HG02763 (cell line): Measurements from ENCODE around the gene ZP1.

Source experiments
- ATAC-seq: cut with Tn5 transposase; IDR thresholded peaks from one replicate; pipeline ENCODE4 v1.9.1; 2021; ENCODE audit warnings: mild to moderate bottlenecking, moderate library complexity; ENCODE audit not compliant: unreplicated experiment

ZP1 gene

DNA sequence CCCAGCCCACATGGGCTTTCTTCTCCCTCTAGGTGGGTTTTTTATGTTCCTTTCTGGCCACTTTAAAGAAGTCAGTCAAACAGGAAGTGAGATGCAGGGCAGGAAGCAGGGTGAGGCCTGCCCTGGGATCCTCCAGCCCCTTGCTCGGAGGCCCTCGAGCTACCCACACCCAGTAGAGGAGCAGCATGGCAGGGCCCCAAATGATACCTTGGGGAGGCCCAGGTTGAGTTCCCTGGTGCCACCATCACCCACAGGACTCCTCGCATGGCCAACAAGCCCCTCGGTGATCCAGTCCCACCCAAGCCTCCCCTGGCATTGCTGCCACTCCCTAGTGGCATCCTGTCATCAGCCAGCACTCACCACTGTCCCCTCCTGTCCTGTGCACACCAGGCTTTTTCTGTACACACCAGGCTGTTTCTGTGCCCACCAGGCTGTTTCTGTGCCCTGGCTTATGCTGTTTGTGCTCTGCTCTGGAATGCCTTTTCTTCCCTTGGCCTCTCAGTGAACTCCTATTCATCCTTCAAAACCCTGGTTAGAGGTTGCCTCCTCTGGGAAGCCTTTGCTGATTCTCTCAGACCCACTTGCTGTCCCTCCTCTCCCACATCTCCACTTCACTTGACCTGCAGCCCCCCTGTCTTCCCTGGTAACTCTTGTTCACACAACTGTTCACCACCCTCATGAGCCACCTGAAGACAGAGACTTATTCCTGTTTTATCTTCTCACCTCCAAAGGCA is 8.4 kb upstream of the ZP1 start:
- ATAC-seq: no peak

DNA sequence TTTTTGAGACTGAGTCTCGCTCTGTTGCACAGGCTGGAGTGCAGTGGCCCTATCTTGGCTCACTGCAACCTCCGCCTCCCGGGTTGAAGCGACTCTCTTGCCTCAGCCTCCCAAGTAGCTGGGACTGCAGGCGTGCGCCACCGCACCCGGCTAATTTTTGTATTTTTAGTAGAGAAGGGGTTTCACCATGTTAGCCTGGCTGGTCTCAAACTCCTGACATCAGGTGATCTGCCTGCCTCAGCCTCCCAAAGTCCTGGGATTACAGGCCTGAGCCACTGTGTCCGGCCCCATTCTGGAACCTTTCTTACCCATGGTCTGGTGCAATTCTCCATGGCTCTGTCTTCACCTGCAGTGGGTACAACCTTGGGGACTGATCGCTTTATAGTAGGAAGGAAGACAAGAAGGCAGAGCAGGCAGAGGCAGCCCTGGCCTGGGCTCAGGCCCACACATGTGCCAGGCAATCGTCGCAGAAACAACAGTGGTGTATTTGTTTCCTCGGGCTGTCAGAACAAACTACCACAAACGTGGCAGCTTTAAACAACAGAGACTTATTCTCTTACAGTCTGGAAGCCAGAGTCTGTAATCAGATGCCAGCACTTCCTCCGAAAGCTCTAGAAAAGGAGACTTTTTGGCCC is 7.6 kb upstream of the ZP1 start:
- no peak for ATAC-seq

DNA sequence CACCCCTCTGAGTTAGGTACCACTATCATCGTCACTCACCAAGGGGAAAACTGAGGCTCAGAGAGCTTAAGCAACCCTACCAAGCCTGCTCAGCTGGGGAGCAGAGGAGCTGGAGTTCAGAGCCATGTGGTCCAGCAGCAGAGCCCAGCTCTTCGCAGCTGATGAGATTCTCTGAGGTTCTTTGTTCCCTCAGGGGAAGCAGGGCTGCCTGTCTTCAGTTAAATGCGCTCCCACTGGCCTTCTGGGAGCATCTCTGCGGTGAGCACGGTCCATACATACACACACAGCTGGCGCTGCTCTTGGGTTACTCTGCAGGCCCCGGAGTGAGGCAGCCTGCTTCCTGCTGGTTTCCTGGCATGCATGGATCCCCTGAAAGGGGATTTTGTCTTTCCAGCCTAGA is 6.4 kb upstream of the ZP1 start:
- no peak for ATAC-seq

DNA sequence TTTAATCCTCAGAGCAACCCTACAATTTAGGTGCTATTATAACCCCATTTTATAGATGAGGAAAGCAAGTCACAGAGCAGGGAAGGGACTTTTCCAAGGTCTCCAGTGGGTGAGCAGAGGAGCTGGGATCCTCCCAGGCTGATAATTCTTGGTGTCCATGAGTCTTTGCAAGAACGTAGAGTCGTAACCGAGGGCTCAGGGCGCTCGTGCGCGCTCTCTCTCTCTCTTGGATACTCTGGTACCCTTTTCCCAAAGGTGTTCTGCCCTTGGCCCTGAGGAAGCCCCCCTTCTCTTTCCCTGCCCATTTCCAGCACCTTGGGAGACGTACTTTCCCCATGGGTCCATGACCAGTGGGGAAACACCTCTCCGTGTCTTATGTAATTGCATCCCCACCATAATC is 5.2 kb upstream of the ZP1 start:
- ATAC-seq: no peak

DNA sequence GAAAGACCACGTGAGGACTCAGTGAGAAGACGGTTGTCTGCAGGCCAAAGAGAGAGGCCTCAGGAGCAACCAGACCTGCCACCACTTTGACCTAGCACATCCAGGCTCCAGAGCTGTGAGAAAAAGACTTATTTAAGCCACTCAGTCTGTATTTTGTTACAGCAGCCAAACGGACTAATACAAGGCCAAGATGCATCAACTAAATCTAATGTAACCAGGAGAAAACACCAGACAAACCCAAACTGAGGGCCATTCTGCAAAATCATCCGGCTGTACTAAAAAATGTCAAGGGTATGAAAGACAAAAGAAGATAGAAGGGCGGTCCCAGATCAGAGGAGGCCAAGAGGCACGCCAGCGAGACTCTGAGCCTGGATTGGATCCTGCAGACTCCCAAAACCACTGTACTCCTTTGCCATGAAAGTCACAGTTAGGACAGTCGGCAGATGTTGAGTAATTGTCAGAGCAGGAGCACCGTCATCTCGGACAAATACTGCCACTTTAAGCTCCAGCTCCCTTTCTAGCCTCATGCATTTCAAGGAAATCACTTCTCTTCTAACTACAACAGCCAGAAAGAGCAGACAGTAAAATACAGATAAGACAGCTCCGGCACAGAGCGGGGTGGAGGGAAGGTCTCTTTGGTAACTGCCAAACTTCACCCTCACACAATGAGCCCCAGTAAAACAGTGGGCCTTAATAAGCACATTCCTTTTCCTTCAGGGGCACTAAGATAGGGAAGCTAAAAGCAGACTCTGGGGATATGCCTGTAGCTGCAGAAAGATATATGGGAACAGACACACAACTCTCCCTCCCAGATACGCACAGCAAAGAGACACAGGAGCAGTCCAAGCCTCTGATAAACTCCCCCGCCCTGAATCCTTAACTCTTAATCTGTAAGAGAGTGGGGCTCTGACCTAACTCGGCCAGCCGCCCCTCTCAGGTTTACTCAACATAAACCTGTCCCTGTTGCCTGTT is 3.5 kb upstream of the ZP1 start:
- no peak for ATAC-seq

DNA sequence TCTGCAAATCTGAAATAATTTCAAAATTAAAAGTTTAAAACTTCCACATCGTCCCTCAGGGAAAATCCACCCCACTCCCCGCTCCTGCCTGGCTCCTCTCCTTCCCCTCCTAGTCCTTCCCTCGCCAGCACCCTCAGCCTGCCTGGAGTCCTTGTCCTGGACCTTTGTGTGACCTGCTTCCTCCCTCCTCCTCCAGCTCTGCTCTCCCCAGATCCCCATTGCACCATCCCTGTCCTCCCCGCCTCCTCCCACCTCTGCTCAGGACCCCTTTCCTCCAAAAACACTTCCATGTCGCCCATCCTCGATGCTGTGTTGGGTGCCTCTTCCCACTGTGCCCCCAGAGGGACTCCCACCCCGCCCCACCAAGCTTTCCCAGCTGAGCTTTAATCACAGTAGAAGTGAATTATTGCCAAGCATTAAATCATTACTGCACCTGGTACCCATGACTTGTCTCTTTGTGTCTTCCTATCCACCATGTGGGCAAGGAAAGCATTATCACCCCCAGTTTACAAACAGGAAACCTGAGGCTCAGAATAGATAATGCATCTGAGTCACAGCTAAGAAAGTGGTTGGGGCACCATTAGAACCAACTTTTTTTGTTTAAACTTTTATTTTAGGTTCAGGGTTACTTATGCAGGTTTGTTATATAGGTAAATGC is 2.4 kb upstream of the ZP1 start:
- ATAC-seq: no peak

DNA sequence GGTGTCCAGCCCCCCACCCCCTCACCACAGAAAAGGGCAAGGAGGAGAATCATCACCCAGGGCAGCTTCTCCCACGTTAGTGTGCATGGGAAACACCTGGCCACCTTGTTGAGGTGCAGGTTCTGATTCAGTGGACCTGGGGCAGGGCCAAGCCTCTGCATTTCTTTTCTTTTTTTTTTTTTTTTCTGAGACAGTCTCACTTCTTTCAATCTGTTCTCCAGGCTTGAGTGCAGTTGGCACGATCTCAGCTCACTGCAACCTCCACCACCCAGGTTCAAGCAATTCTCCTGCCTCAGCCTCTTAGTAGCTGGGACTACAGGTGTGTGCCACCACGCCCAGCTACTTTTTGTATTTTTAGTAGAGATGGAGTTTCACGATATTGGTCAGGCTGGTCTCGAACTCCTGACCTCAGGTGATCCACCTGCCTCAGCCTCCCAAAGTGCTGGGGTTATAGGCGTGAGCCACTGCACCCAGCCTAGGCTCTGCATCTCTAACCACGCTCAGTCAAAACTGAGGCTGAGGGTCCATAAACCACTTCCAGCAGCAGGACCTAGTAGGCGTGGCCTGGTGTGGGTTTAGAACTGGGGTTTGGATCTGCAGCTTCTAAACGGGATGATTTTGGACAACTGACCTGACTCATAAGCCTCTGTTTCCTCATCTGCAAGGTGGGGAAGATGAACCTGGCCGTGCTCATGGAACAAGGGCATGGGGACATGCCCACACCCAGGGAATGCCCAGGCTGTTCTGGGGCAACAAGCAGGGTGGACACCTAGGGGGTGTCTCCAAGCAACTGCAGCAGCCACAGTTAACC is 734 bp downstream of the ZP1 start:
- no peak for ATAC-seq

DNA sequence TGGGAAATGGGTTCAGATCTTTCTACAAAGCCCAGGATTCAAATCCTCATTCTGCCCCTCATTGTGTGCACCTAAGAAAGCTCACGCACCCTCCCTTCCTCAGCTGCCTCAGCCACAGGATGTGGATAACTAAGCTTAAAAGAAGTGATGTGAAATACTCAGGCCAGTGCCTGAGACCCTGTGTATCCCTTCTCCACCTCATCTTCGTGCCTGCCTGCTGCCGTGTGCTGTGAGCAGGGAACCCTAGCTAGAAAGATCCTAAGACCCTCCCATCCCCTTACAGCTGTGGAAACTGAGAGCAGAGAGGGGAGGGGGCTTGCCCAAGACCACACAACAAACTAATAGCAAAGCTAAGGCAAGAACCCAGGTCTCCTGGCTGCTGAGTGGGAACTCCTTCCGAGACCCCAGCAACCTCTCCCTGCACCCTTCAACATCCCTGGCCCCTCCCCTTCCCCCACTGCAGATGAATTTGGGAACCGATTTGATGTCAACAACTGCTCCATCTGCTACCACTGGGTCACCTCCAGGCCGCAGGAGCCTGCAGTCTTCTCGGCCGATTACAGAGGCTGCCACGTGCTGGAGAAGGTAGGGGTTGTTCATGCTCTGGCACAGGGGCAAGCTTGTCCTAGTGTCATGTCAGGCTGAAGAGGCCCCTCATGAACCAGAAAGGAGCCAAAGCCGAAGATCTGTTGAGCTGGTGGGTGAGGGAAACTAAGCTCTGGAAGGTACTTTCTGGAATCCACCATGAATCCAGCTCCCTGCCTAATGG is 1.5 kb downstream of the ZP1 start:
- ATAC-seq: no peak

DNA sequence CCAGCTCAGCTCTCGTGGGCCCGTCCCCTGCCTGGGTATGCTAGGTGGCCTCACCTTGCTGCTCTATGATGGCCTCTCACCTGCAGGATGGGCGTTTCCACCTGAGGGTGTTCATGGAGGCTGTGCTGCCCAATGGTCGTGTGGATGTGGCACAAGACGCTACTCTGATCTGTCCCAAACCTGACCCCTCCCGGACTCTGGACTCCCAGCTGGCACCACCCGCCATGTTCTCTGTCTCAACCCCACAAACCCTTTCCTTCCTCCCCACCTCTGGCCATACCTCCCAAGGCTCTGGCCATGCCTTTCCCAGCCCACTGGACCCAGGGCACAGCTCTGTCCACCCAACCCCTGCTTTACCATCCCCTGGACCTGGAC is 2.1 kb downstream of the ZP1 start:
- ATAC-seq: no peak

DNA sequence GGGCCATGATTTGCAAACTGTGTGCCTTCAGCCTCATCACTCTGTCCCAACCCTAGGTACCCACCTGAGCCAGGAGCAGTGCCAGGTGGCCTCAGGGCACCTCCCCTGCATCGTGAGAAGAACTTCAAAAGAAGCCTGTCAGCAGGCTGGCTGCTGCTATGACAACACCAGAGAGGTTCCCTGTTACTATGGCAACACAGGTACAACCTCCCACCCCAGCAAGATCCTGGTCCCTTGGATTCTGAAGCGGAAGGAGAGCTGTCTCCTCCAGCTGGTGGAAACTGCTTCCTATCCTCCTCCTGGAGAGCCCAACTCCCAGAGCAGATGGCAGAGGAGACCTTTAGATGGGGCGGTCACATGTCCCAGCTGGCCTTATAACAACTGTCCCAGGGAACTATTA is 2.9 kb downstream of the ZP1 start:
- ATAC-seq: no peak

DNA sequence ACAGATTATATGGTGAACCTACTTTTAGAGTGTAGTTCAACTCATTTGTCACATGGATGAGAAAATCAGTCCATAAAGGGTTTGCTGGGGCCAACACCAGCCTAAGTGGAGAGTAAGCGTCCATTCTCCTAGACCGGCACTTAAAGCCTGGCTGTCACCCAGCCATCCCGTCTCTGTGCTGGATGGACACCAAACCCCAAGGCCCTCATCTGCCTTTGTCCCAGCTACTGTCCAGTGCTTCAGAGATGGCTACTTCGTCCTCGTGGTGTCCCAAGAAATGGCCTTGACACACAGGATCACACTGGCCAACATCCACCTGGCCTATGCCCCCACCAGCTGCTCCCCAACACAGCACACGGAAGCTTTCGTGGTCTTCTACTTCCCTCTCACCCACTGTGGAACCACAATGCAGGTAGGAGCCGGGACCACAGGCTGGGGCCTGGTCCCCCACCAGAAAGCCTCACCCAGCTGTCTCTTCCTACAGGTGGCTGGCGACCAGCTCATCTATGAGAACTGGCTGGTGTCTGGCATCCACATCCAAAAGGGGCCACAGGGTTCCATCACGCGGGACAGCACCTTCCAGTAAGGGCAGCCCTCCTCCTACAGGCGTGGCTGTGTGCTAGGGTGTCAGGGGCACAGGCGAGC is 3.5 kb downstream of the ZP1 start:
- ATAC-seq: no peak

DNA sequence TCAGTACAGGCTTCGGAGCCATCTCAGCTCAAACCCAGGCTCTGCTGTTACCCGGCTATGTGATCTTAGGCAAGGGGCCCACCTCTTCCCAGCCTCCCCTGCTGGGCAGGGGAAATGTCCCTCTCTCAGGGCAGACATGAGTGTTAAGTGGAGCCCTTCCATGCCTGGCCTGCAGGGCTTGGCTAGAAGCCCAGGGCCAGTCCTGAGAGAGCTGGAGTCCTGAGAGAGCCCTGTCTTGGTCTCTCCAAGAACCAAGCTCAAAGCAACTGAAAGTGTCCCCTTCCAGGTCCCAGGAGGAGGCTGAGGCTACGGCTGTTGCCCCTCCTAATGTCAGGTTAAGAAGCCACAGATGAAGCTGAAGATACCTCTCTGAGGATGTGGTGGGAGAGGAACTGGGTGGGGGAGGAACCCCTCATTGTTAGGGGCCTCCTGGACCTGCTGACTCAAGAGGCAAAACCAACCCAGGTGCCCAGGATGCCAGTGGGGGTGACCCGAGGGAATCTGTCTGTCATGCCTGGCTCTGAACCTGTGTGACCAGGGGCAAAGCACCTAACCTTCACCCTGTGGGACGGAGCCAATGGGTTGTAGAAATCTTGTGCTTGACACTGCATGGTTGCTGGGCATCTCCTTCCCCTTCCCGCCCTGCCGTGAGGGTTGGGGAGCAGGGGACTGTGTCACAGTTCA is 4.2 kb downstream of the ZP1 start:
- ATAC-seq: no peak

DNA sequence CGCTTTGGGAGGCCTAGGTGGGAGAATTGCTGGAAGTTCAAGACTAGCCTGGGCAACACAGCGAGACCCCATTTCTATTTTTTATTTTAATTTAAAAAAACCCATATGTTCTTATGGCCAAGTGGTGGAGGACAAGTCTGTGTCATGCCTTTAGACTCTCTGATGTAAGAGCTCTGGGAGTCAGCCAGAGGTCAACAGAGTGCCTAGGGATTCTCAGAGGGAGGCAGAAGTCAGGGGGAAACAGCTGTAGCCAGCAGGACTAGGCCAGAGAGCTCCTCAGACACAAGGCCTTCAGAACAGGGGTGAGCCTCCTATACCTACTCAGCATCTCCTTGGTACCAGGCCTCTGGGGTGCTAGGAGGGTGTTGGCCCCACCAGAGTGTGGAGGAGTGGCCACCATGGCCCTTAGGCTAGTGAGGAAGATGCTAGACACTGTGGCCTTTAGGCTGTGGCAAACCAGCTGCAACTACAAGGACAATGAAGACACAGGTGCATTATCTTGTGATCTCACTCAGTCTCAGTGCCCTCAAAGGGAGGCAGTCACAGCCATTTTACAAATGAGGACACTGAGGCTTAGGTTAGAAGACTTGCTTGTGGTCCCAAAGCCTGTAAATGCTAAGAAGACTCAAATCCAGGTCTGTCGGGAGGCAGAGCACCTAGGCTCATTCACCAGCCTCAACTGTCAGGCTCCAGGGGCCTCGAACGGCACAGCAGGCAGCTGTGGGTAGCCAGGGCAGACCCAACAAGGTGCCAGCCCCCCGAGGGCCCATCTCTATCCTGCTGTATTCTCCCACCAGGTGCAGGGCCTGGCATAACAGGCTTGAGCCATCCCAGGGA is 5.0 kb downstream of the ZP1 start:
- ATAC-seq: no peak

DNA sequence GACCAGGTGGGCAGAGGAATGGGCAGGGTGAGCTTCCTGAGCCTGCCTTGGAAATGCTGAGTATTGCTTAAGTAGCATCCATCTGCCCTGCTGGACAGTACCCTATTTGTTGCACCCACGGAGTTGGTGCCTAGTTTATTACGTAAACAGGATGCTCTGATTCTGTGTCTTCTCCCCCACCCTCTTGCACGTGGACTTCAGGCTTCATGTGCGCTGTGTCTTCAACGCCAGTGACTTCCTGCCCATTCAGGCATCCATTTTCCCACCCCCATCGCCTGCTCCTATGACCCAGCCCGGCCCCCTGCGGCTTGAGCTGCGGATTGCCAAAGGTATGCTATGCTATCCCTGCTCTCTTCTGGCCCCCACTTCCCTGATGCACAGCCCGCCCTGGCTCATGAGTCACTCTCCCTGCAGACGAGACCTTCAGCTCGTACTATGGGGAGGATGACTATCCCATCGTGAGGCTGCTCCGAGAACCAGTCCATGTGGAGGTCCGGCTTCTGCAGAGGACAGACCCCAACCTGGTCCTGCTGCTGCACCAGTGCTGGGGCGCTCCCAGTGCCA is 5.7 kb downstream of the ZP1 start:
- ATAC-seq: no peak

DNA sequence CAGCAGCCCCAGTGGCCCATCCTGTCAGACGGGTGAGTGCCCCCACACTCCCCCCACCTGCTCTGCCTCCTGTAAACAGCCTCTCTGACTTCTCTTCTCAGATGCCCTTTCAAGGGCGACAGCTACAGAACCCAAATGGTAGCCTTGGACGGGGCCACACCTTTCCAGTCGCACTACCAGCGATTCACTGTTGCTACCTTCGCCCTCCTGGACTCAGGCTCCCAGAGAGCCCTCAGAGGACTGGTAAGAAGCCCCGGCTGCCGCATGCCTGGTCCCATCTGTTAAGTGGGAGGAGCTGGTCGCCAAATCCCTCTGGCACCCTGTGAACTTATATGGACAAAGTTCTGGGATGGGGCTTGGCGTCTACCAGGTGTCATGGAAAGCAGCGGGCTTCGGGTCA is 6.2 kb downstream of the ZP1 start:
- ATAC-seq: no peak

DNA sequence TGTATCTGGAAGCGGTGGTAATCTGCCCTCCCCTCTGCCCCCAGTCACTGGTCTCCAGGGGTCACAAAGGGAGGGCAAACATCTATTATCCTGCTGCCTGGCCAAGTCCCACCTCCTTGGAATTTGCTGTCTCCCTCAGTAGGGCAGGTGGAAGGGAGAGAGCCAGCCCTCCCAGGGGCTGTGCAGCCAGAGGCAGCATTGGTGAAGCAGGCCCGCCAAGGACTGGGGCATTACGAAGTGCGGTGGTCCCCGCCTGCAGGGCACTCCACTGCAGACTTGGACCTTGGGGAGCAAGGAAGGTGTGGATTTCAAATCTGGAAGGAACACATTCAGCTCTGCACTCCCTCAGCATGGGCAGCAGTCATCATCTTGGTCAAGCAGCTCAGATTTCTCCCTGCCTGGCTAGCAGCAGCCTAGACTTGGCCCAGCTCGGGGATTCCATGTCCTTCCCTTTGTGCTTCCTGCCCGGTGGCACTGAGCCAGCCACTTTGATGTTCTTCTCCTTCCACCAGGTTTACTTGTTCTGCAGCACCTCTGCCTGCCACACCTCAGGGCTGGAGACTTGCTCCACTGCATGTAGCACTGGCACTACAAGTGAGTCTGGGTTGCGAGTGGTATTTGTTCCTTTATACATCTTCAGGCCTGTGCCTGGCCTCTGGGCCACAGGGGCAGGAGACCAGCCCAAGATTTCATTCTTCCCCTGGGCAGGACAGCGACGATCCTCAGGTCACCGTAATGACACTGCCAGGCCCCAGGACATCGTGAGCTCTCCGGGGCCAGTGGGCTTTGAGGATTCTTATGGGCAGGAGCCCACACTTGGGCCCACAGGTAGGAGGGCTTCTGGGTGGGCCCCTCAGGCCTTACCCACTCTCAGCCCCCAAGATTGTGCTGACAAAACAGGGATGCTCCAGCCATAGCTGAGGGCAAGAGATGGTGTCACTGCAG is 7.4 kb downstream of the ZP1 start:
- no peak for ATAC-seq
